HG03066 (cell line): ENCODE measurements around the gene ZNF608.

Experiments used
- ATAC-seq: cut with Tn5 transposase; IDR thresholded peaks from one replicate; pipeline ENCODE4 v1.9.1; 2021; ENCODE audit warnings: low read depth; ENCODE audit not compliant: unreplicated experiment

Gene ZNF608

GRCh38 chr5:124696898-124697297 lies 49.5 kb downstream of the ZNF608 start:
- ATAC-seq, result no peak
